ENCODE data around the gene TMEM256. TPM values are rescaled to one million over a fixed set of nuclear protein-coding genes. Genes with fewer than 3 reads are reported as not detected.

The TMEM256 gene
- total and polyA plus RNA-seq, 9 of the 15 experiments (the other 6 are each of a cell fraction or from before 2014, with no cell fraction given): 43.4 to 177 (median 68.5) TPM

GRCh38 chr17:7403977-7404736 is at the start of gene TMEM256 (continued):
- TF ChIP-seq HNRNPLL (IDR thresholded peaks at IDR 0.05; ENCODE audit: low read depth, low read length, poor library complexity, severe bottlenecking) (peak; percentile 66), ZNF586 (CRISPR knock-in tag; conservative IDR thresholded peaks at IDR 0.05) (no peak), ASH1L (IDR thresholded peaks at IDR 0.05; ENCODE audit: borderline replicate concordance, low read depth, partially characterized antibody) (peak; percentile 78), HBP1 (CRISPR knock-in tag; IDR thresholded peaks at IDR 0.05) (no peak), ZNF263 (CRISPR knock-in tag; IDR thresholded peaks at IDR 0.05; ENCODE audit: borderline replicate concordance) (no peak), ZBTB26 (CRISPR knock-in tag; IDR thresholded peaks at IDR 0.05) (no peak), BRF1 (IDR thresholded peaks at IDR 0.05; ENCODE audit: borderline replicate concordance, extremely low read depth, insufficient read length) (no peak), KDM5B (IDR thresholded peaks at IDR 0.05; ENCODE audit: insufficient replicate concordance, low read depth, low read length) (peak; percentile 64), TCF7 (IDR thresholded peaks at IDR 0.05; ENCODE audit: borderline replicate concordance) (no peak), NFE2L1 (tag; IDR thresholded peaks at IDR 0.05; ENCODE audit: borderline replicate concordance, low read depth) (no peak), PTRF (tag; IDR thresholded peaks at IDR 0.05) (no peak), NFIX (CRISPR knock-in tag; IDR thresholded peaks at IDR 0.05; ENCODE audit: low read depth) (no peak), ZBTB11 (CRISPR knock-in tag; IDR thresholded peaks at IDR 0.05) (no peak), SIX5 (IDR thresholded peaks at IDR 0.05; ENCODE audit: borderline replicate concordance in 1 of 2, insufficient read depth in 1 of 2, low read depth in 1 of 2, low read length in 2 of 2) (no peak), NBN (IDR thresholded peaks at IDR 0.05; ENCODE audit: low read depth) (no peak), RB1 (IDR thresholded peaks at IDR 0.05; ENCODE audit: low read depth) (0 out of 2 replicates have a peak, but pooled peaks have one; percentile 40), RCOR1 (IDR thresholded peaks at IDR 0.05; ENCODE audit: borderline replicate concordance in 1 of 2, low read depth in 2 of 2, low read length in 2 of 2) (no peak), ZNF717 (CRISPR knock-in tag; IDR thresholded peaks at IDR 0.05) (no peak), EHMT2 (IDR thresholded peaks at IDR 0.05) (no peak), SAP30 (IDR thresholded peaks at IDR 0.05; ENCODE audit: borderline replicate concordance, insufficient read depth, low read depth, low read length, poor library complexity, severe bottlenecking) (peak; percentile 48), NR1H2 (CRISPR knock-in tag; IDR thresholded peaks at IDR 0.05) (no peak)
